MM.1S (cell line): ENCODE measurements around the gene PRXL2A.

Experiments
- DNase-seq: peaks from one replicate; pipeline ENCODE4 v3.0.0-alpha.2; 2015
- H2AFZ ChIP-seq: fragments of 300-600 bp; sonication (generic); 2 replicates; pipeline ENCODE4 v1.6.0; 2016; ENCODE audit warnings: antibody characterized with exemption, low read length
- H3F3A ChIP-seq: fragments of 300-600 bp; sonication (generic); 2 replicates; pipeline ENCODE4 v1.6.1; 2016; ENCODE audit warnings: mild to moderate bottlenecking, antibody characterized with exemption, low read length, moderate library complexity, mixed read lengths; ENCODE audit not compliant: insufficient read depth
- H3K27ac ChIP-seq: fragments of 300-600 bp; sonication (generic); 2 replicates; pipeline ENCODE4 v1.5.1; 2016; ENCODE audit warnings: mild to moderate bottlenecking, low read length
- H3K27me3 ChIP-seq: fragments of 300-600 bp; sonication (generic); replicated peaks from 2 replicates; pipeline ENCODE4 v1.6.0; 2016; ENCODE audit warnings: low read length; ENCODE audit not compliant: insufficient read depth
- H3K36me3 ChIP-seq: fragments of 300-600 bp; sonication (generic); replicated peaks from 2 replicates; pipeline ENCODE4 v1.6.1; 2016; ENCODE audit warnings: mild to moderate bottlenecking, low read length, mixed read lengths; ENCODE audit not compliant: insufficient read depth
- H3K4me1 ChIP-seq: fragments of 300-600 bp; sonication (generic); 2 replicates; pipeline ENCODE4 v1.6.1; 2016; ENCODE audit warnings: low read length, mixed read lengths
- H3K4me2 ChIP-seq: fragments of 300-600 bp; sonication (generic); 2 replicates; pipeline ENCODE4 v1.6.0; 2016; ENCODE audit warnings: low read depth, low read length
- H3K4me3 ChIP-seq: fragments of 300-600 bp; sonication (generic); 2 replicates; pipeline ENCODE4 v1.5.1; 2016; ENCODE audit warnings: low read length, mixed read lengths
- H3K79me2 ChIP-seq: fragments of 300-600 bp; sonication (generic); 2 replicates; pipeline ENCODE4 v1.6.1; 2016; ENCODE audit warnings: mixed run types, low read length, mixed read lengths
- H3K9ac ChIP-seq: fragments of 300-600 bp; sonication (generic); 2 replicates; pipeline ENCODE4 v1.6.1; 2016; ENCODE audit warnings: low read length, mixed read lengths
- H3K9me2 ChIP-seq: fragments of 300-600 bp; sonication (generic); replicated peaks from 2 replicates; pipeline ENCODE4 v1.6.1; 2016; ENCODE audit warnings: mild to moderate bottlenecking, low read length, mixed read lengths; ENCODE audit not compliant: insufficient read depth
- H3K9me3 ChIP-seq: fragments of 300-600 bp; sonication (generic); replicated peaks from 2 replicates; pipeline ENCODE4 v1.6.1; 2016; ENCODE audit warnings: mild to moderate bottlenecking, low read length, mixed read lengths; ENCODE audit not compliant: insufficient read depth
- H4K20me1 ChIP-seq: fragments of 300-600 bp; sonication (generic); 2 replicates; pipeline ENCODE4 v1.6.1; 2016; ENCODE audit warnings: mild to moderate bottlenecking, low read length, moderate library complexity, mixed read lengths; ENCODE audit not compliant: insufficient read depth
- EZH2 ChIP-seq: fragments of 300-600 bp; sonication (generic); optimal IDR thresholded peaks from 2 replicates; pipeline ENCODE3; 2017; ENCODE audit warnings: low read depth, mild to moderate bottlenecking, antibody characterized with exemption, low read length, mixed read lengths
- EZH2phosphoT487 ChIP-seq: fragments of 300-600 bp; sonication (generic); IDR thresholded peaks from 2 replicates; pipeline ENCODE4 v1.6.1; 2018; ENCODE audit warnings: antibody characterized with exemption, low read length
- TF ChIP-seq, protein P1 (sequence below): fragments of 300-600 bp; sonication (generic); IDR thresholded peaks from 2 replicates; pipeline ENCODE4 v1.5.1; 2016; ENCODE audit warnings: antibody characterized with exemption, low read length, mixed read lengths

Gene PRXL2A

GRCh38 chr10:80413271-80413996, 5.1 kb downstream of the PRXL2A start:
- no peaks in the 10 kb centered on the region for H3K27me3 ChIP-seq
- no peaks in the 10 kb centered on the region for H3K9me3 ChIP-seq
- H3F3A ChIP-seq: 0 out of 2 replicates have a peak, but pooled peaks cover 3% of the 10 kb centered on the region
- no peak overlapping the region for H3K4me2 ChIP-seq
- DNase-seq: no peak
- H3K9ac ChIP-seq: no peak overlapping the region
- no peaks in the 10 kb centered on the region for H3K9me2 ChIP-seq
- H3K79me2 ChIP-seq: no peaks in the 10 kb centered on the region
- H2AFZ ChIP-seq: no peak overlapping the region
- no peaks in the 10 kb centered on the region for H3K36me3 ChIP-seq
- H4K20me1 ChIP-seq: no peaks in the 10 kb centered on the region
- TF ChIP-seq EZH2: no peak
- TF ChIP-seq EZH2phosphoT487: no peak
- TF ChIP-seq, protein P1, sequence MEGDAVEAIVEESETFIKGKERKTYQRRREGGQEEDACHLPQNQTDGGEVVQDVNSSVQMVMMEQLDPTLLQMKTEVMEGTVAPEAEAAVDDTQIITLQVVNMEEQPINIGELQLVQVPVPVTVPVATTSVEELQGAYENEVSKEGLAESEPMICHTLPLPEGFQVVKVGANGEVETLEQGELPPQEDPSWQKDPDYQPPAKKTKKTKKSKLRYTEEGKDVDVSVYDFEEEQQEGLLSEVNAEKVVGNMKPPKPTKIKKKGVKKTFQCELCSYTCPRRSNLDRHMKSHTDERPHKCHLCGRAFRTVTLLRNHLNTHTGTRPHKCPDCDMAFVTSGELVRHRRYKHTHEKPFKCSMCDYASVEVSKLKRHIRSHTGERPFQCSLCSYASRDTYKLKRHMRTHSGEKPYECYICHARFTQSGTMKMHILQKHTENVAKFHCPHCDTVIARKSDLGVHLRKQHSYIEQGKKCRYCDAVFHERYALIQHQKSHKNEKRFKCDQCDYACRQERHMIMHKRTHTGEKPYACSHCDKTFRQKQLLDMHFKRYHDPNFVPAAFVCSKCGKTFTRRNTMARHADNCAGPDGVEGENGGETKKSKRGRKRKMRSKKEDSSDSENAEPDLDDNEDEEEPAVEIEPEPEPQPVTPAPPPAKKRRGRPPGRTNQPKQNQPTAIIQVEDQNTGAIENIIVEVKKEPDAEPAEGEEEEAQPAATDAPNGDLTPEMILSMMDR: no peak
- H3K27ac ChIP-seq: no peak overlapping the region
- no peak overlapping the region for H3K4me3 ChIP-seq
- no peaks in the 10 kb centered on the region for H3K4me1 ChIP-seq

- no peak overlapping the region for H3K27ac ChIP-seq
- H3K9me3 ChIP-seq: no peaks in the 10 kb centered on the region
- no peaks in the 10 kb centered on the region for H3K9me2 ChIP-seq
- no peak overlapping the region for H3K4me3 ChIP-seq
- H2AFZ ChIP-seq: no peak overlapping the region
- no peak overlapping the region for H3K4me2 ChIP-seq
- no peak for DNase-seq
- H3K27me3 ChIP-seq: no peaks in the 10 kb centered on the region
- H3F3A ChIP-seq: 0 out of 2 replicates have a peak, but pooled peaks cover 2% of the 10 kb centered on the region
- H3K4me1 ChIP-seq: no peaks in the 10 kb centered on the region
- H3K36me3 ChIP-seq: no peaks in the 10 kb centered on the region
- TF ChIP-seq, protein P1: no peak
- TF ChIP-seq EZH2phosphoT487 (no peak), EZH2 (no peak)
- no peak overlapping the region for H3K9ac ChIP-seq
- no peaks in the 10 kb centered on the region for H3K79me2 ChIP-seq
- H4K20me1 ChIP-seq: no peaks in the 10 kb centered on the region
Observed at GRCh38 chr10:80414142-80414895, 6.0 kb downstream of the PRXL2A start.

DNA sequence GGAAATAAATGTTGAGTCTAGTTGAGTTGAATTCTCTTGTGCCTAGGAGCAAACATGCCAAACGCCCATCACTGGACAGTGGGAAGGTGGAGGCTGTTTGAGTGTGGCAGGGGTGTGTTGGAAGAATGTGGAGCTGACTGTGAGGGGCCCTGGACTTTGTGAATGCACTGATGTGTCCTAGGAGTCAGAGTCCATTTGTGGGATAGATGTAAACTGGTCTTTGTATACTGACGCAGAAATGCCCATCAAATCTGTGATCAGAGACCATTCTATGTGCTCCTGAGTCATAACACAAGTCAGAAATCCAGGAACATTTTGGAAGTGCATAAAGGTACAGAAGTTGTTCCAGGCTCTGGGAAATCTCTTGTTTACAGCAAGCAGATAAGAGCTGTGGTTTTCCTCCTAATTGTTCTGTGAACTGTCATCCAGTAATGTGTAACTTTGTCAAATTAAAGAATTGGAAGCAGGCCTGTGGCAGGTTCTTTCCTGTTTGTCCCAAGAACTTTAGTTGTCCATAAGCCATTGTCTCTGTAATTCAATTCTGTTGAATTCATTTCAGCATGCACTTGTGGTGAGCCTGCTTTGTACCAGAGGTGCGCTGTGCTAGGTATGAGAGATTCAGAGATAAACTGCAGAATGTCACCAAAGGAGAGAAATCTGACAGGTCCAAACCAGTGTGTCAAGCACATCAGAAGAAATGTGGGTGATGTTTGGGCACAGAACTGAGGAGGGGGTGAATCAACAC, 7.6 kb downstream of the PRXL2A start:
- Histone ChIP-seq H3K4me3 (no peak overlapping the region), H3K9me2 (no peaks in the 10 kb centered on the region), H3K4me1 (no peaks in the 10 kb centered on the region), H4K20me1 (no peaks in the 10 kb centered on the region), H2AFZ (no peak overlapping the region), H3K27ac (no peak overlapping the region), H3F3A (no peaks in the 10 kb centered on the region), H3K27me3 (no peaks in the 10 kb centered on the region), H3K4me2 (no peak overlapping the region), H3K9me3 (no peaks in the 10 kb centered on the region), H3K79me2 (no peaks in the 10 kb centered on the region), H3K36me3 (no peaks in the 10 kb centered on the region), H3K9ac (no peak overlapping the region)
- TF ChIP-seq EZH2phosphoT487: no peak
- TF ChIP-seq, protein P1: no peak
- TF ChIP-seq EZH2: no peak
- DNase-seq: no peak
